GM12892 (cell line): ENCODE data around the gene PPY.
"Not testable (repeated sequence)": the region's sequence is repeated elsewhere in the genome, so short reads cannot be mapped to it uniquely, and the experiment has no call there.

Source experiments
- DNase-seq: peaks from one replicate; pipeline ENCODE4 v3.0.0; 2011; ENCODE audit not compliant: insufficient read length
- FAIRE-seq: peaks from 2 replicates; lab custom pipeline; 2011; peaks lifted over from hg19 to GRCh38; lab: Jason Lieb, UNC
- POLR2A ChIP-seq: IDR thresholded peaks from 2 replicates; pipeline ENCODE4 v1.6.1; 2011; ENCODE audit warnings: low read depth, low read length, control low read depth
- POLR2AphosphoS5 ChIP-seq: IDR thresholded peaks from 2 replicates; pipeline ENCODE4 v1.6.1; 2011; ENCODE audit warnings: low read depth, low read length, control low read depth
- TAF1 ChIP-seq: IDR thresholded peaks from 2 replicates; pipeline ENCODE4 v1.6.1; 2011; ENCODE audit warnings: low read depth, mild to moderate bottlenecking, control low read depth, low read length, borderline replicate concordance

PPY gene

GRCh38 chr17:43907425-43907981 lies 34.8 kb downstream of the PPY start, which contains the start of gene MPP2:
TSS of gene MPP2 (minus strand) at chr17:43907536. CDS start at chr17:43904460, 3,076 bp downstream.
- peak; percentile 46 for DNase-seq
- FAIRE-seq: no peak
- no peak for TF ChIP-seq POLR2A
- no peak for TF ChIP-seq POLR2AphosphoS5
- no peak for TF ChIP-seq TAF1

- FAIRE-seq (no peak), DNase-seq (no peak)
- TF ChIP-seq TAF1: no peak
- no peak for TF ChIP-seq POLR2AphosphoS5
- no peak for TF ChIP-seq POLR2A
These were observed 35.3 kb downstream of the PPY start for GRCh38 chr17:43906951-43907424.

- TF ChIP-seq POLR2AphosphoS5 (no peak), POLR2A (no peak), TAF1 (no peak)
- no peak for FAIRE-seq
- DNase-seq: no peak
These were observed 36.1 kb downstream of the PPY start for GRCh38 chr17:43905985-43906852.

- TF ChIP-seq POLR2AphosphoS5 (no peak), POLR2A (no peak), TAF1 (no peak)
- DNase-seq (no peak), FAIRE-seq (no peak)
These were observed 36.8 kb downstream of the PPY start for GRCh38 chr17:43905400-43905984.

GRCh38 chr17:43901861-43902589 lies 40.3 kb downstream of the PPY start:
- TF ChIP-seq POLR2AphosphoS5 (no peak), TAF1 (no peak), POLR2A (no peak)
- FAIRE-seq (no peak), DNase-seq (no peak)

- TF ChIP-seq TAF1 (no peak), POLR2AphosphoS5 (no peak), POLR2A (no peak)
- DNase-seq: no peak
- FAIRE-seq: no peak
These were observed 41.2 kb downstream of the PPY start for GRCh38 chr17:43900858-43901754.

- peak; percentile 50 for FAIRE-seq
- TF ChIP-seq TAF1: no peak
- no peak for TF ChIP-seq POLR2AphosphoS5
- TF ChIP-seq POLR2A: no peak
- peak; percentile 90 for DNase-seq
These were observed 42.0 kb downstream of the PPY start for GRCh38 chr17:43900183-43900857.

GRCh38 chr17:43898446-43898845 lies 43.8 kb downstream of the PPY start:
- no peak for FAIRE-seq
- TF ChIP-seq POLR2A (no peak), TAF1 (no peak), POLR2AphosphoS5 (no peak)

GRCh38 chr17:43897831-43898230 lies 44.4 kb downstream of the PPY start:
- FAIRE-seq (no peak), DNase-seq (no peak)
- TF ChIP-seq POLR2A (no peak), TAF1 (no peak), POLR2AphosphoS5 (no peak)

More at GRCh38 chr17:43898446-43898845, 43.8 kb downstream of the PPY start:
- no peak for DNase-seq

GRCh38 chr17:43894494-43894893 lies 47.8 kb downstream of the PPY start:
- not testable (repeated sequence) for FAIRE-seq, DNase-seq
